HCT116 (cell line): ENCODE data around the gene ABCG1. TPM values are rescaled to one million over a fixed set of nuclear protein-coding genes. Genes with fewer than 3 reads are reported as not detected.

ENCODE experiments used
- ATAC-seq: fragments of 200-7000 bp; cut with Tn5 transposase; 2 replicates; pipeline ENCODE4 v1.9.1; 2020; ENCODE audit warnings: mild to moderate bottlenecking, moderate library complexity
- BruUV-seq: library from RNA; stranded (reverse); fragments of 400-500 nt; replicated peaks from 2 replicates; lab custom pipeline; 2021; lab: Mats Ljungman, UMichigan
- CTCF ChIA-PET: fragments of 300-600 bp; sonication (Branson Sonifier 250); formaldehyde crosslinking; loops from one replicate; lab custom pipeline; 2021; ENCODE audit warnings: antibody characterized with exemption; lab: Charles Lee
- POLR2A ChIA-PET: fragments of 300-600, 350-600 bp; sonication (Branson Sonifier 250); formaldehyde crosslinking; loops from one replicate; lab custom pipeline; 2021; ENCODE audit warnings: antibody characterized with exemption; lab: Charles Lee
- RAD21 ChIA-PET, 2 experiments: fragments of 300-600 bp; sonication (Branson Sonifier 250); formaldehyde crosslinking; loops; one replicate each; lab custom pipeline; 2023; ENCODE audit warnings: low total read pairs in 2 of 2; ENCODE audit not compliant: uncharacterized antibody in 2 of 2, unreplicated experiment in 2 of 2, low non-redundant PET in 1 of 2; lab: Charles Lee
- DNase-seq: peaks from one replicate; pipeline ENCODE4 v3.0.0-alpha.2; 2010; ENCODE audit warnings: low read depth, low spot score
- H2AFZ ChIP-seq: fragments of 200-600 bp; shearing (Covaris generic), sonication (generic); 2 replicates; pipeline ENCODE4 v1.6.1; 2017; ENCODE audit warnings: low read depth, mixed run types, mixed read lengths, antibody characterized with exemption, low read length; ENCODE audit not compliant: poor library complexity, severe bottlenecking
- H3K27ac ChIP-seq: 2 replicates; pipeline ENCODE4 v1.5.1; 2012; ENCODE audit warnings: low read depth, low read length
- H3K27me3 ChIP-seq: fragments of 200-600 bp; sonication (generic); 2 replicates; pipeline ENCODE4 v1.6.1; 2016; ENCODE audit warnings: mixed run types, low read length, mixed read lengths; ENCODE audit not compliant: insufficient read depth
- H3K36me3 ChIP-seq, 2 experiments: fragments of 200-500 bp in 1 of 2; fragments of 200-600 bp in 1 of 2; sonication (Bioruptor generic) in 1 of 2; sonication (generic) in 1 of 2; 2 replicates each; pipeline versions ENCODE4 v1.5.1 to v1.6.1; 2014 to 2016; ENCODE audit warnings: low read length in 2 of 2, inconsistent platforms in 1 of 2, mixed read lengths in 1 of 2, mixed run types in 1 of 2; ENCODE audit not compliant: insufficient read depth in 2 of 2, control insufficient read depth in 1 of 2
- H3K4me1 ChIP-seq, 2 experiments: fragments of 200-600 bp in 1 of 2; sonication (generic) in 1 of 2; 2 replicates each; pipeline versions ENCODE4 v1.5.1 to v1.6.1; 2012 to 2017; ENCODE audit warnings: low read length in 2 of 2, inconsistent platforms in 1 of 2, mild to moderate bottlenecking in 1 of 2, mixed read lengths in 1 of 2, mixed run types in 1 of 2, moderate library complexity in 1 of 2; ENCODE audit not compliant: insufficient read depth in 2 of 2, control insufficient read depth in 1 of 2
- H3K4me2 ChIP-seq: fragments of 200-600 bp; sonication (generic); 2 replicates; pipeline ENCODE4 v1.6.1; 2017; ENCODE audit warnings: mixed run types, low read length, mixed read lengths
- H3K4me3 ChIP-seq, 2 experiments: fragments of 200-600 bp in 1 of 2; sonication (generic) in 1 of 2; replicated peaks in 1 of 2; 2 replicates each; pipeline ENCODE4 v1.5.1; 2011 to 2016; ENCODE audit warnings: low read length in 2 of 2, control low read depth in 1 of 2, low read depth in 1 of 2, mild to moderate bottlenecking in 1 of 2, mixed read lengths in 1 of 2, mixed run types in 1 of 2
- H3K79me2 ChIP-seq: fragments of 200-600 bp; sonication (generic); 2 replicates; pipeline ENCODE4 v1.6.1; 2017; ENCODE audit warnings: mild to moderate bottlenecking, mixed run types, low read length, moderate library complexity, mixed read lengths; ENCODE audit not compliant: insufficient read depth
- H3K9ac ChIP-seq: fragments of 200-600 bp; sonication (generic); 2 replicates; pipeline ENCODE4 v1.6.1; 2016; ENCODE audit warnings: low read length, mixed read lengths
- H3K9me2 ChIP-seq: fragments of 200-600 bp; sonication (generic), shearing (Covaris generic); 2 replicates; pipeline ENCODE4 v1.6.1; 2017; ENCODE audit warnings: mixed run types, mild to moderate bottlenecking, moderate library complexity; ENCODE audit not compliant: insufficient read depth
- H3K9me3 ChIP-seq, 2 experiments: fragments of 200-500 bp in 1 of 2; fragments of 200-600 bp in 1 of 2; sonication (Bioruptor generic) in 1 of 2; sonication (generic) in 1 of 2; 2 replicates each; pipeline ENCODE4 v1.6.1; 2014 to 2017; ENCODE audit warnings: low read length in 2 of 2, mixed read lengths in 2 of 2, inconsistent platforms in 1 of 2, low read depth in 1 of 2, mild to moderate bottlenecking in 1 of 2, mixed run types in 1 of 2, moderate library complexity in 1 of 2; ENCODE audit not compliant: control insufficient read depth in 1 of 2, insufficient read depth in 1 of 2
- H4K20me1 ChIP-seq: fragments of 200-600 bp; sonication (generic), shearing (Covaris generic); 2 replicates; pipeline ENCODE4 v1.6.1; 2017; ENCODE audit warnings: mixed run types, mild to moderate bottlenecking, moderate library complexity; ENCODE audit not compliant: insufficient read depth
- ATF3 ChIP-seq: IDR thresholded peaks from 2 replicates; pipeline ENCODE4 v1.6.1; 2012
- CEBPB ChIP-seq: IDR thresholded peaks from 2 replicates; pipeline ENCODE4 v1.6.1; 2012; ENCODE audit warnings: low read depth
- EGR1 ChIP-seq: IDR thresholded peaks from 2 replicates; pipeline ENCODE4 v1.6.1; 2012; ENCODE audit warnings: low read depth
- ELF1 ChIP-seq: IDR thresholded peaks from 2 replicates; pipeline ENCODE4 v1.6.1; 2012; ENCODE audit warnings: low read depth, borderline replicate concordance
- EZH2 ChIP-seq: fragments of 200-600 bp; sonication (generic); IDR thresholded peaks from 2 replicates; pipeline ENCODE4 v1.6.1; 2017; ENCODE audit warnings: antibody characterized with exemption, mixed run types
- EZH2phosphoT487 ChIP-seq: fragments of 200-600 bp; IDR thresholded peaks from 2 replicates; pipeline ENCODE4 v1.6.1; 2018; ENCODE audit warnings: antibody characterized with exemption, borderline replicate concordance
- FOSL1 ChIP-seq: IDR thresholded peaks from 2 replicates; pipeline ENCODE4 v1.6.1; 2012; ENCODE audit warnings: low read depth
- JUND ChIP-seq: IDR thresholded peaks from 2 replicates; pipeline ENCODE4 v1.6.1; 2012
- POLR2A ChIP-seq: IDR thresholded peaks from 2 replicates; pipeline ENCODE4 v1.7.0; 2011; ENCODE audit warnings: borderline replicate concordance; ENCODE audit not compliant: insufficient read depth, insufficient read length; ENCODE audit errors: extremely low read depth
- POLR2AphosphoS5 ChIP-seq: IDR thresholded peaks from 2 replicates; pipeline ENCODE4 v1.6.1; 2011; ENCODE audit warnings: mild to moderate bottlenecking, low read depth, low read length, moderate library complexity
- REST ChIP-seq: IDR thresholded peaks from 2 replicates; pipeline ENCODE4 v1.6.1; 2012; ENCODE audit warnings: low read depth
- SIN3A ChIP-seq: IDR thresholded peaks from 2 replicates; pipeline ENCODE4 v1.6.1; 2012; ENCODE audit warnings: low read depth
- SRF ChIP-seq: IDR thresholded peaks from 2 replicates; pipeline ENCODE4 v1.6.1; 2012; ENCODE audit warnings: low read depth
- TCF7L2 ChIP-seq: IDR thresholded peaks from 2 replicates; pipeline ENCODE4 v1.7.0; 2011; ENCODE audit warnings: borderline replicate concordance, inconsistent platforms; ENCODE audit not compliant: insufficient read depth, insufficient read length; ENCODE audit errors: extremely low read depth
- YY1 ChIP-seq: IDR thresholded peaks from 2 replicates; pipeline ENCODE4 v1.6.1; 2011; ENCODE audit warnings: low read length, low read depth, moderate library complexity, mild to moderate bottlenecking; ENCODE audit not compliant: insufficient replicate concordance; ENCODE audit errors: extremely low read depth
- ZFX ChIP-seq: fragments of 450-650 bp; IDR thresholded peaks from 2 replicates; pipeline ENCODE4 v1.6.1; 2017
- ZNF274 ChIP-seq: fragments of 200-500 bp; sonication (Bioruptor generic); IDR thresholded peaks from 2 replicates; pipeline ENCODE4 v1.6.1; 2014; ENCODE audit warnings: mild to moderate bottlenecking, low read depth, low read length, inconsistent platforms
- intact Hi-C: fragments of 100-400 bp; cut with micrococcal nuclease; formaldehyde crosslinking; loops from 2 replicates; pipeline ENCODE4 v1.10.0; 2022
- total RNA-seq: library from RNA; stranded (reverse); gene quantifications from one replicate; pipeline ENCODE4 v1.2.1, GENCODE V29; 2021; ENCODE audit not compliant: unreplicated experiment

Gene ABCG1
- total RNA-seq, 1 experiment from 2014 or later = 1.6 TPM

GRCh38 chr21:42262831-42263231 is 43.9 kb downstream of the ABCG1 start:
- Histone ChIP-seq H3K9me2 (no peaks in the 10 kb centered on the region), H3K27ac (no peak overlapping the region), H3K4me3 (no peak overlapping the region), H3K27me3 (no peaks in the 10 kb centered on the region), H3K36me3 (no peaks in the 10 kb centered on the region), H3K79me2 (no peaks in the 10 kb centered on the region), H3K9me3 (no peaks in the 10 kb centered on the region), H4K20me1 (no peaks in the 10 kb centered on the region), H3K4me1 (peaks cover 5 to 10% of the 10 kb centered on the region in 2 experiments; a peak in 3 of 4 replicates), H2AFZ (no peak overlapping the region), H3K9ac (no peak overlapping the region), H3K4me2 (no peak overlapping the region)
- no peak for TF ChIP-seq JUND
- TF ChIP-seq YY1 = no peak
- no peak for TF ChIP-seq EGR1
- no peak for TF ChIP-seq EZH2phosphoT487
- TF ChIP-seq ZNF274 = no peak
- no peak for TF ChIP-seq EZH2
- TF ChIP-seq CEBPB = no peak
- TF ChIP-seq POLR2A = no peak
- no peak for TF ChIP-seq TCF7L2
- no peak for TF ChIP-seq REST
- TF ChIP-seq SRF = no peak
- TF ChIP-seq ELF1 = no peak
- TF ChIP-seq ATF3 = no peak
- no peak; the same call in 1 of the 2 replicates for TF ChIP-seq FOSL1
- TF ChIP-seq ZFX = no peak
- TF ChIP-seq SIN3A = no peak
- no peak for TF ChIP-seq POLR2AphosphoS5
- no TSS peak for BruUV-seq
- DNase-seq (no peak), ATAC-seq (no peak)
- RAD21 ChIA-PET = no interaction called here
- POLR2A ChIA-PET = no interaction called here
- intact Hi-C loops = no loop called here
- CTCF ChIA-PET = interaction anchor here (1.5 kb wide), 1 partner anchor 118 kb away, joined by 4 read pairs; no protein-coding TSS in a partner anchor
